ENCODE data around the gene PFKL.

The PFKL gene

DNA sequence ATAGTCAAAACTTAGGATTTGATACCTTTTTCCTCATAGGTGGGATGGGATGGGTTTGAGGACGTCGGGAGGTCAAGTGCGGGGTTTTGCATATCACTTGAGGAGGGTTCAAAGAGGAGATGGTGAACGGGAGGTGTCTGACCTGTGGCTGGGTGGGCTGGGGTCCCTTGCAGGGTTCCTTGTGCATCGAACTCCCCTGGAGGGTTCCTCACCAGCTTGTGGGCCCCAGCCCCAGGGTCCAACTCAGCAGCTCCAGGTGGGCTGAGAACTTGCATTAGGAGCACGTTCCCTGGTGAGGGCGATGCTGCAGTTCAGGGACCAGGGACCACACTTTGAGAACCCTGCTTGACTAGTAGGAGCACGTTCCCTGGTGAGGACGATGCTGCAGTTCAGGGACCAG lies 76.8 kb downstream of the PFKL start:
- TF ChIP-seq, protein P1, sequence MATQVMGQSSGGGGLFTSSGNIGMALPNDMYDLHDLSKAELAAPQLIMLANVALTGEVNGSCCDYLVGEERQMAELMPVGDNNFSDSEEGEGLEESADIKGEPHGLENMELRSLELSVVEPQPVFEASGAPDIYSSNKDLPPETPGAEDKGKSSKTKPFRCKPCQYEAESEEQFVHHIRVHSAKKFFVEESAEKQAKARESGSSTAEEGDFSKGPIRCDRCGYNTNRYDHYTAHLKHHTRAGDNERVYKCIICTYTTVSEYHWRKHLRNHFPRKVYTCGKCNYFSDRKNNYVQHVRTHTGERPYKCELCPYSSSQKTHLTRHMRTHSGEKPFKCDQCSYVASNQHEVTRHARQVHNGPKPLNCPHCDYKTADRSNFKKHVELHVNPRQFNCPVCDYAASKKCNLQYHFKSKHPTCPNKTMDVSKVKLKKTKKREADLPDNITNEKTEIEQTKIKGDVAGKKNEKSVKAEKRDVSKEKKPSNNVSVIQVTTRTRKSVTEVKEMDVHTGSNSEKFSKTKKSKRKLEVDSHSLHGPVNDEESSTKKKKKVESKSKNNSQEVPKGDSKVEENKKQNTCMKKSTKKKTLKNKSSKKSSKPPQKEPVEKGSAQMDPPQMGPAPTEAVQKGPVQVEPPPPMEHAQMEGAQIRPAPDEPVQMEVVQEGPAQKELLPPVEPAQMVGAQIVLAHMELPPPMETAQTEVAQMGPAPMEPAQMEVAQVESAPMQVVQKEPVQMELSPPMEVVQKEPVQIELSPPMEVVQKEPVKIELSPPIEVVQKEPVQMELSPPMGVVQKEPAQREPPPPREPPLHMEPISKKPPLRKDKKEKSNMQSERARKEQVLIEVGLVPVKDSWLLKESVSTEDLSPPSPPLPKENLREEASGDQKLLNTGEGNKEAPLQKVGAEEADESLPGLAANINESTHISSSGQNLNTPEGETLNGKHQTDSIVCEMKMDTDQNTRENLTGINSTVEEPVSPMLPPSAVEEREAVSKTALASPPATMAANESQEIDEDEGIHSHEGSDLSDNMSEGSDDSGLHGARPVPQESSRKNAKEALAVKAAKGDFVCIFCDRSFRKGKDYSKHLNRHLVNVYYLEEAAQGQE (IDR thresholded peaks at IDR 0.05; ENCODE audit: insufficient replicate concordance, low read depth), result no peak
- TF ChIP-seq, protein P2, sequence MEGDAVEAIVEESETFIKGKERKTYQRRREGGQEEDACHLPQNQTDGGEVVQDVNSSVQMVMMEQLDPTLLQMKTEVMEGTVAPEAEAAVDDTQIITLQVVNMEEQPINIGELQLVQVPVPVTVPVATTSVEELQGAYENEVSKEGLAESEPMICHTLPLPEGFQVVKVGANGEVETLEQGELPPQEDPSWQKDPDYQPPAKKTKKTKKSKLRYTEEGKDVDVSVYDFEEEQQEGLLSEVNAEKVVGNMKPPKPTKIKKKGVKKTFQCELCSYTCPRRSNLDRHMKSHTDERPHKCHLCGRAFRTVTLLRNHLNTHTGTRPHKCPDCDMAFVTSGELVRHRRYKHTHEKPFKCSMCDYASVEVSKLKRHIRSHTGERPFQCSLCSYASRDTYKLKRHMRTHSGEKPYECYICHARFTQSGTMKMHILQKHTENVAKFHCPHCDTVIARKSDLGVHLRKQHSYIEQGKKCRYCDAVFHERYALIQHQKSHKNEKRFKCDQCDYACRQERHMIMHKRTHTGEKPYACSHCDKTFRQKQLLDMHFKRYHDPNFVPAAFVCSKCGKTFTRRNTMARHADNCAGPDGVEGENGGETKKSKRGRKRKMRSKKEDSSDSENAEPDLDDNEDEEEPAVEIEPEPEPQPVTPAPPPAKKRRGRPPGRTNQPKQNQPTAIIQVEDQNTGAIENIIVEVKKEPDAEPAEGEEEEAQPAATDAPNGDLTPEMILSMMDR (IDR thresholded peaks at IDR 0.05; ENCODE audit: insufficient read depth, low read length), result no peak
- TF ChIP-seq SPI1 (IDR thresholded peaks at IDR 0.05; ENCODE audit: borderline replicate concordance, low read depth) (no peak), GABPA (IDR thresholded peaks at IDR 0.05; ENCODE audit: low read depth) (no peak), POLR2AphosphoS5 (IDR thresholded peaks at IDR 0.05; ENCODE audit: low read depth) (no peak)
- DNase-seq (ENCODE audit: low read depth in 1 of 2, low spot score in 1 of 2), result no peak
- H3K4me3 ChIP-seq (replicated peaks; ENCODE audit: insufficient read depth, low read length), result no peak overlapping the region
- no peaks in the 10 kb centered on the region for H3K27me3 ChIP-seq (ENCODE audit: insufficient read depth, poor library complexity, severe bottlenecking)
- H3K27ac ChIP-seq (replicated peaks), result peak overlapping the region; percentile 86

Measured in HL-60 (cell line).